Measurements from ENCODE around the gene PFDN1. TPM values are rescaled to one million over a fixed set of nuclear protein-coding genes. Genes with fewer than 3 reads are reported as not detected.

Gene PFDN1
- total RNA-seq, 1 experiment from 2014 or later = 48.9 TPM

DNA sequence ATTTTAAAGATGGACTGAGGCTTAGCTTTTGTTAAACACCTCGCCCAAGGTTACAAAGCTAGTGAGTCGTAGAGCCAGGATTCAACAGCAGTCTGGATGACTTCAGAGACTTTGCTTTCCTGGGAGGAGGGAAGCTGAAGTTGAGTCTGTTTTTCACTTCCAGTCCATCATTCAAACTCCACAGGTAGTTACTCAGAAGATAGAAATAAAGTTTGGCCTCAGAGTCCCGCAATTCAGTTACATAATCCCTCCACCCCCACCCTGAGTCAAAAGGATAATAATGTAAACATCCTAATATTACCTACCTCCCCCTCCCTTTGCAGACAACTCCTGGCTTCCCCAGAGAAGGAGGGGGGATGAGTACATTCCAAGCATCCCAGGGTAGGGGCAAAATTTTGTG is 35.4 kb upstream of the PFDN1 start:
- POLR2A ChIA-PET = interaction anchor here (3.6 kb wide), 1 partner anchor 8 kb away, joined by 21 read pairs; the partner anchor contains the start of gene HBEGF
- H4K20me1 ChIP-seq (ENCODE audit: insufficient read depth) = no peaks in the 10 kb centered on the region
- no peak overlapping the region for H3K4me3 ChIP-seq (replicated peaks in 1 of 2; ENCODE audit: low read depth in 1 of 2, low read length in 2 of 2)
- H3K27me3 ChIP-seq (ENCODE audit: insufficient read depth, low read length) = no peaks in the 10 kb centered on the region
- H3K79me2 ChIP-seq (ENCODE audit: insufficient read depth, low read length) = no peaks in the 10 kb centered on the region
- DNase-seq (ENCODE audit: low read depth, low spot score) (no peak), ATAC-seq (no peak)
- H3K27ac ChIP-seq (ENCODE audit: low read depth, low read length) = no peak overlapping the region
- peaks cover 8 to 20% of the 10 kb centered on the region in 2 experiments; a peak in 2 of 4 replicates for H3K36me3 ChIP-seq (ENCODE audit: control insufficient read depth in 1 of 2, insufficient read depth in 2 of 2, low read length in 2 of 2)
- no peaks in the 10 kb centered on the region for H3K9me2 ChIP-seq (ENCODE audit: insufficient read depth)
- RAD21 ChIA-PET (ENCODE audit: low non-redundant PET in 1 of 2, low total read pairs in 2 of 2, uncharacterized antibody in 2 of 2, unreplicated experiment in 2 of 2) = no interaction called here
- CTCF ChIA-PET = interaction anchor here (0.7 kb wide), 1 partner anchor 8 kb away, joined by 3 read pairs; the partner anchor contains the start of gene HBEGF
- TF ChIP-seq EZH2phosphoT487 (IDR thresholded peaks at IDR 0.05; ENCODE audit: borderline replicate concordance) = no peak
- no peaks in the 10 kb centered on the region for H3K4me1 ChIP-seq (ENCODE audit: control insufficient read depth in 1 of 2, insufficient read depth in 2 of 2, low read length in 2 of 2)
- H3K4me2 ChIP-seq (ENCODE audit: low read length) = no peak overlapping the region
- BruUV-seq (replicated peaks) = no TSS peak
- H3K9ac ChIP-seq (ENCODE audit: low read length) = no peak overlapping the region
- H3K9me3 ChIP-seq (ENCODE audit: control insufficient read depth in 1 of 2, insufficient read depth in 1 of 2, low read depth in 1 of 2, low read length in 2 of 2) = no peaks in the 10 kb centered on the region
- intact Hi-C loops (cut with micrococcal nuclease) = no loop called here
- no peak overlapping the region for H2AFZ ChIP-seq (ENCODE audit: low read depth, low read length, poor library complexity, severe bottlenecking)

DNA sequence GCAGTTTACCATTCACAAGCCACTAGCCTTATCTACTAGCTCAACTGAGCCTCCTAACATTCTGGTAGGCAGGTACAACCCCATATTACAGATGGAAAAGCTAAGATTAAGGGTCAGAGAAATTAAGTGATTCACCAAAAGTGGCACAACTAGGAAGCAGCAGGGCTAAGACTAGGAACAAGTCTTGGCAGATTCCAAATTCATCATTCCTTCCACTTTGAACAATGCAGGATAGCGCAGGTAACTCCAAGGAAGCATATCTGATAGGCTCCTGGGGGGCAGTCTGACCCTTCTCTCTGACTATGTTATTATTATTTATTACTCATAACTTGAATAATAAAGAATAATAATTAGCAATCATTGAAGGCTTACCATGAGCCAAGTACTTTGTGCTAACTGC is 35.0 kb upstream of the PFDN1 start:
- ATAC-seq = no peak
- peaks cover 8 to 22% of the 10 kb centered on the region in 2 experiments; a peak in 2 of 4 replicates for H3K36me3 ChIP-seq (ENCODE audit: control insufficient read depth in 1 of 2, insufficient read depth in 2 of 2, low read length in 2 of 2)
- CTCF ChIA-PET = interaction anchor here (0.7 kb wide), 1 partner anchor 9 kb away, joined by 3 read pairs; the partner anchor contains the start of gene HBEGF

More for the DNA sequence above, 35.0 kb upstream of the PFDN1 start:
- Histone ChIP-seq H2AFZ (ENCODE audit: low read depth, low read length, poor library complexity, severe bottlenecking) (no peak overlapping the region), H3K9me3 (ENCODE audit: control insufficient read depth in 1 of 2, insufficient read depth in 1 of 2, low read depth in 1 of 2, low read length in 2 of 2) (no peaks in the 10 kb centered on the region), H3K4me2 (ENCODE audit: low read length) (no peak overlapping the region), H3K27ac (ENCODE audit: low read depth, low read length) (no peak overlapping the region), H3K79me2 (ENCODE audit: insufficient read depth, low read length) (no peaks in the 10 kb centered on the region), H3K4me3 (replicated peaks in 1 of 2; ENCODE audit: low read depth in 1 of 2, low read length in 2 of 2) (no peak overlapping the region), H3K9me2 (ENCODE audit: insufficient read depth) (no peaks in the 10 kb centered on the region), H3K27me3 (ENCODE audit: insufficient read depth, low read length) (no peaks in the 10 kb centered on the region), H3K4me1 (ENCODE audit: control insufficient read depth in 1 of 2, insufficient read depth in 2 of 2, low read length in 2 of 2) (no peaks in the 10 kb centered on the region), H4K20me1 (ENCODE audit: insufficient read depth) (no peaks in the 10 kb centered on the region), H3K9ac (ENCODE audit: low read length) (no peak overlapping the region)
- intact Hi-C loops (cut with micrococcal nuclease) = no loop called here
- ChIA-PET POLR2A (interaction anchor here (3.6 kb wide), 1 partner anchor 8 kb away, joined by 21 read pairs; the partner anchor contains the start of gene HBEGF), RAD21 (ENCODE audit: low non-redundant PET in 1 of 2, low total read pairs in 2 of 2, uncharacterized antibody in 2 of 2, unreplicated experiment in 2 of 2) (no interaction called here)
- no peak for DNase-seq (ENCODE audit: low read depth, low spot score)
- no TSS peak for BruUV-seq (replicated peaks)
- TF ChIP-seq SIN3A (IDR thresholded peaks at IDR 0.05; ENCODE audit: low read depth) (no peak), SRF (IDR thresholded peaks at IDR 0.05; ENCODE audit: low read depth) (no peak), MAX (IDR thresholded peaks at IDR 0.05) (no peak), EZH2 (IDR thresholded peaks at IDR 0.05) (no peak), EGR1 (IDR thresholded peaks at IDR 0.05; ENCODE audit: low read depth) (no peak), YY1 (IDR thresholded peaks at IDR 0.05; ENCODE audit: extremely low read depth, insufficient replicate concordance, low read depth, low read length) (no peak), ELF1 (IDR thresholded peaks at IDR 0.05; ENCODE audit: borderline replicate concordance, low read depth) (no peak), ZBTB33 (IDR thresholded peaks at IDR 0.05; ENCODE audit: extremely low read depth, insufficient replicate concordance, low read length) (no peak), POLR2A (IDR thresholded peaks at IDR 0.05; ENCODE audit: borderline replicate concordance, extremely low read depth, insufficient read depth, insufficient read length) (no peak), EZH2phosphoT487 (IDR thresholded peaks at IDR 0.05; ENCODE audit: borderline replicate concordance) (no peak), ATF3 (IDR thresholded peaks at IDR 0.05) (no peak), SP1 (IDR thresholded peaks at IDR 0.05; ENCODE audit: low read depth) (no peak), RAD21 (IDR thresholded peaks at IDR 0.05; ENCODE audit: low read depth) (no peak), POLR2AphosphoS5 (IDR thresholded peaks at IDR 0.05; ENCODE audit: low read depth, low read length) (no peak), TCF7L2 (IDR thresholded peaks at IDR 0.05; ENCODE audit: borderline replicate concordance, extremely low read depth, insufficient read depth, insufficient read length) (no peak)
- TF ChIP-seq, protein P1, sequence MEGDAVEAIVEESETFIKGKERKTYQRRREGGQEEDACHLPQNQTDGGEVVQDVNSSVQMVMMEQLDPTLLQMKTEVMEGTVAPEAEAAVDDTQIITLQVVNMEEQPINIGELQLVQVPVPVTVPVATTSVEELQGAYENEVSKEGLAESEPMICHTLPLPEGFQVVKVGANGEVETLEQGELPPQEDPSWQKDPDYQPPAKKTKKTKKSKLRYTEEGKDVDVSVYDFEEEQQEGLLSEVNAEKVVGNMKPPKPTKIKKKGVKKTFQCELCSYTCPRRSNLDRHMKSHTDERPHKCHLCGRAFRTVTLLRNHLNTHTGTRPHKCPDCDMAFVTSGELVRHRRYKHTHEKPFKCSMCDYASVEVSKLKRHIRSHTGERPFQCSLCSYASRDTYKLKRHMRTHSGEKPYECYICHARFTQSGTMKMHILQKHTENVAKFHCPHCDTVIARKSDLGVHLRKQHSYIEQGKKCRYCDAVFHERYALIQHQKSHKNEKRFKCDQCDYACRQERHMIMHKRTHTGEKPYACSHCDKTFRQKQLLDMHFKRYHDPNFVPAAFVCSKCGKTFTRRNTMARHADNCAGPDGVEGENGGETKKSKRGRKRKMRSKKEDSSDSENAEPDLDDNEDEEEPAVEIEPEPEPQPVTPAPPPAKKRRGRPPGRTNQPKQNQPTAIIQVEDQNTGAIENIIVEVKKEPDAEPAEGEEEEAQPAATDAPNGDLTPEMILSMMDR (IDR thresholded peaks at IDR 0.05 in 2 of 3, conservative IDR thresholded peaks at IDR 0.05 in 1 of 3; ENCODE audit: borderline replicate concordance in 1 of 3, insufficient read depth in 1 of 3, low read depth in 2 of 3, low read length in 2 of 3) = no peak
